HepG2 (cell line): ENCODE measurements around the gene KLF12. TPM values are rescaled to one million over a fixed set of nuclear protein-coding genes. Genes with fewer than 3 reads are reported as not detected.

Experiments
- FIP1L1 ChIP-seq: fragments of 200-400 bp; formaldehyde crosslinking; IDR thresholded peaks from 2 replicates; pipeline ENCODE4 v1.6.1; 2018; ENCODE audit warnings: low read depth, mild to moderate bottlenecking, low read length, moderate library complexity, borderline replicate concordance; ENCODE audit not compliant: insufficient read depth
- MAFG ChIP-seq: sonication (generic); formaldehyde crosslinking; IDR thresholded peaks from 2 replicates; pipeline ENCODE4 v1.5.1; 2020; ENCODE audit warnings: mild to moderate bottlenecking, missing genetic modification reagents
- NFIC ChIP-seq: IDR thresholded peaks from 2 replicates; pipeline ENCODE4 v1.6.1; 2012; ENCODE audit warnings: mild to moderate bottlenecking, low read length, inconsistent platforms
- ONECUT2 ChIP-seq: sonication (generic); formaldehyde crosslinking; IDR thresholded peaks from 2 replicates; pipeline ENCODE4 v1.4.0; 2020; ENCODE audit warnings: missing genetic modification reagents
- PITX1 ChIP-seq: sonication (generic); formaldehyde crosslinking; IDR thresholded peaks from 2 replicates; pipeline ENCODE4 v1.5.1; 2020; ENCODE audit warnings: mild to moderate bottlenecking, missing genetic modification reagents
- ZUFSP ChIP-seq: sonication (generic); formaldehyde crosslinking; IDR thresholded peaks from 2 replicates; pipeline ENCODE4 v1.9.0; 2021; ENCODE audit warnings: missing genetic modification reagents, mild to moderate bottlenecking, borderline replicate concordance
- polyA plus RNA-seq, 8 experiments: library from polyadenylated mRNA; depleted of rRNA in 3 of 8; stranded (reverse) in 7 of 8; unstranded in 1 of 8; fragments of >200 nt; fragmentation: Illumina TruSeq in 4 of 8; extraction: Trizol in 4 of 8; gene quantifications; 2 replicates each; pipeline versions ENCODE4 v1.2.1 to v1.2.3, GENCODE V29; 2011 to 2016; ENCODE audit warnings: low read depth in 4 of 8, missing spikeins in 1 of 8, mixed read lengths in 1 of 8; ENCODE audit not compliant: insufficient read depth in 1 of 8
- total RNA-seq, 5 experiments: library from RNA; depleted of rRNA; stranded (reverse); fragments of >200 nt; fragmentation: Illumina TruSeq; extraction: Trizol; gene quantifications; 2 replicates each; pipeline ENCODE4 v1.2.3, GENCODE V29; 2016; ENCODE audit warnings: low read depth in 1 of 5
- TF ChIP-seq, protein P1 (sequence below): sonication (generic); formaldehyde crosslinking; IDR thresholded peaks from 2 replicates; pipeline ENCODE4 v1.4.0; 2020; ENCODE audit warnings: mild to moderate bottlenecking, missing genetic modification reagents, borderline replicate concordance

KLF12 gene
- total and polyA plus RNA-seq, 2 of the 13 experiments (the other 11 are each of a cell fraction or from before 2014, with no cell fraction given) = 0.66 to 1.5 TPM

DNA sequence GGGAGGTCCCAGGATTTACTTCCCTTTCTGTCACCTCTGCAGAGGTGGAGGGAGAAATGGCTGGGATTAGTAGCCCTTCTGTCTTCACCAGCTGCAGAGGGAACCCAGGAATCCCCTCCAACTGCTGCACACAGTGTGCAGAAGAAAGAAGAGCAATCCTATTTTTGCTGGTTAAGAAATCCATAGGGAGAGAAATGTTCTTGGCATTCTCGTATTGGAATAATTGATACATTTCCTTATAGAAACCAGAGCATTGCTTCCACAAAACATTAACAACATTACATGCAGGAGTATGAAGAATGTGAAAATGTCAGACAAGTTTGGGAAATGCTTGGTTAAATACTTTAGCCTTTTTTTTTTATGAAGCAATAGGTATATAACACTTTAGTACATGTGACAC is 48.3 kb upstream of the KLF12 start (continued):
- TF ChIP-seq, protein P1, sequence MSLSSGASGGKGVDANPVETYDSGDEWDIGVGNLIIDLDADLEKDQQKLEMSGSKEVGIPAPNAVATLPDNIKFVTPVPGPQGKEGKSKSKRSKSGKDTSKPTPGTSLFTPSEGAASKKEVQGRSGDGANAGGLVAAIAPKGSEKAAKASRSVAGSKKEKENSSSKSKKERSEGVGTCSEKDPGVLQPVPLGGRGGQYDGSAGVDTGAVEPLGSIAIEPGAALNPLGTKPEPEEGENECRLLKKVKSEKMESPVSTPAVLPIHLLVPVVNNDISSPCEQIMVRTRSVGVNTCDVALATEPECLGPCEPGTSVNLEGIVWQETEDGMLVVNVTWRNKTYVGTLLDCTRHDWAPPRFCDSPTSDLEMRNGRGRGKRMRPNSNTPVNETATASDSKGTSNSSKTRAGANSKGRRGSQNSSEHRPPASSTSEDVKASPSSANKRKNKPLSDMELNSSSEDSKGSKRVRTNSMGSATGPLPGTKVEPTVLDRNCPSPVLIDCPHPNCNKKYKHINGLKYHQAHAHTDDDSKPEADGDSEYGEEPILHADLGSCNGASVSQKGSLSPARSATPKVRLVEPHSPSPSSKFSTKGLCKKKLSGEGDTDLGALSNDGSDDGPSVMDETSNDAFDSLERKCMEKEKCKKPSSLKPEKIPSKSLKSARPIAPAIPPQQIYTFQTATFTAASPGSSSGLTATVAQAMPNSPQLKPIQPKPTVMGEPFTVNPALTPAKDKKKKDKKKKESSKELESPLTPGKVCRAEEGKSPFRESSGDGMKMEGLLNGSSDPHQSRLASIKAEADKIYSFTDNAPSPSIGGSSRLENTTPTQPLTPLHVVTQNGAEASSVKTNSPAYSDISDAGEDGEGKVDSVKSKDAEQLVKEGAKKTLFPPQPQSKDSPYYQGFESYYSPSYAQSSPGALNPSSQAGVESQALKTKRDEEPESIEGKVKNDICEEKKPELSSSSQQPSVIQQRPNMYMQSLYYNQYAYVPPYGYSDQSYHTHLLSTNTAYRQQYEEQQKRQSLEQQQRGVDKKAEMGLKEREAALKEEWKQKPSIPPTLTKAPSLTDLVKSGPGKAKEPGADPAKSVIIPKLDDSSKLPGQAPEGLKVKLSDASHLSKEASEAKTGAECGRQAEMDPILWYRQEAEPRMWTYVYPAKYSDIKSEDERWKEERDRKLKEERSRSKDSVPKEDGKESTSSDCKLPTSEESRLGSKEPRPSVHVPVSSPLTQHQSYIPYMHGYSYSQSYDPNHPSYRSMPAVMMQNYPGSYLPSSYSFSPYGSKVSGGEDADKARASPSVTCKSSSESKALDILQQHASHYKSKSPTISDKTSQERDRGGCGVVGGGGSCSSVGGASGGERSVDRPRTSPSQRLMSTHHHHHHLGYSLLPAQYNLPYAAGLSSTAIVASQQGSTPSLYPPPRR (CRISPR knock-in tag) = no peak
- TF ChIP-seq ONECUT2 (CRISPR knock-in tag) (no peak), ZUFSP (CRISPR knock-in tag) (no peak), NFIC (no peak), PITX1 (no peak), MAFG (no peak), FIP1L1 (no peak)
